H1 (cell line): Measurements from ENCODE around the gene AMZ1. TPM values are rescaled to one million over a fixed set of nuclear protein-coding genes. Genes with fewer than 3 reads are reported as not detected.

Experiments used
- ASH2L ChIP-seq: fragments of 200-600, 300-600 bp; sonication (generic); IDR thresholded peaks from one replicate; pipeline ENCODE4 v1.7.1; 2017; ENCODE audit warnings: low read length
- CHD1 ChIP-seq: IDR thresholded peaks from 2 replicates; pipeline ENCODE4 v1.6.1; 2012; ENCODE audit warnings: low read depth, low read length, improper control_type of control experiment
- CTBP2 ChIP-seq: IDR thresholded peaks from 2 replicates; pipeline ENCODE4 v1.7.0; 2011; ENCODE audit warnings: borderline replicate concordance, mild to moderate bottlenecking, moderate library complexity, mixed read lengths, low read length; ENCODE audit not compliant: insufficient read depth, insufficient read length
- EGR1 ChIP-seq: IDR thresholded peaks from 2 replicates; pipeline ENCODE4 v1.6.1; 2011; ENCODE audit warnings: low read depth, low read length, borderline replicate concordance
- GABPA ChIP-seq: IDR thresholded peaks from 2 replicates; pipeline ENCODE4 v1.6.1; 2011; ENCODE audit warnings: mild to moderate bottlenecking, low read length, moderate library complexity, borderline replicate concordance; ENCODE audit not compliant: insufficient read depth
- HDAC2 ChIP-seq, 2 experiments: fragments of 300-600 bp in 1 of 2; sonication (generic) in 1 of 2; IDR thresholded peaks; 2 replicates each; pipeline ENCODE4 v1.6.1; 2011 to 2012; ENCODE audit warnings: low read depth in 2 of 2, low read length in 2 of 2, mild to moderate bottlenecking in 2 of 2, moderate library complexity in 2 of 2, borderline replicate concordance in 1 of 2, inconsistent platforms in 1 of 2
- NRF1 ChIP-seq: IDR thresholded peaks from 2 replicates; pipeline ENCODE4 v1.6.1; 2011; ENCODE audit warnings: mild to moderate bottlenecking, low read depth, low read length, improper control_type of control experiment
- RXRA ChIP-seq: IDR thresholded peaks from 2 replicates; pipeline ENCODE4 v1.6.1; 2011; ENCODE audit warnings: low read depth, mild to moderate bottlenecking, low read length, moderate library complexity; ENCODE audit not compliant: insufficient read depth
- polyA plus RNA-seq, 7 experiments: library from polyadenylated mRNA; depleted of rRNA in 3 of 7; stranded (reverse) in 5 of 7; unstranded in 2 of 7; fragments of >200 nt in 5 of 7; fragments of 200-250 nt in 2 of 7; gene quantifications; 1 replicate in 5 of 7; 2 replicates in 1 of 7; 4 replicates in 1 of 7; pipeline versions ENCODE4 v1.2.1 to v1.2.3, GENCODE V29; 2011 to 2013; ENCODE audit warnings: missing spikeins in 2 of 7, mixed read lengths in 2 of 7
- total RNA-seq: library from RNA; stranded (reverse); fragmentation: NEBNext Ultra II Directional; extraction: Animal tissue kit (Norgen Biotek cat#: 25700); gene quantifications from 2 replicates; pipeline ENCODE4 v1.2.1, GENCODE V29; 2021

AMZ1 gene
- total and polyA plus RNA-seq, 2 of the 8 experiments (the other 6 are each of a cell fraction or from before 2014, with no cell fraction given): 0.59 to 1.4 TPM

DNA sequence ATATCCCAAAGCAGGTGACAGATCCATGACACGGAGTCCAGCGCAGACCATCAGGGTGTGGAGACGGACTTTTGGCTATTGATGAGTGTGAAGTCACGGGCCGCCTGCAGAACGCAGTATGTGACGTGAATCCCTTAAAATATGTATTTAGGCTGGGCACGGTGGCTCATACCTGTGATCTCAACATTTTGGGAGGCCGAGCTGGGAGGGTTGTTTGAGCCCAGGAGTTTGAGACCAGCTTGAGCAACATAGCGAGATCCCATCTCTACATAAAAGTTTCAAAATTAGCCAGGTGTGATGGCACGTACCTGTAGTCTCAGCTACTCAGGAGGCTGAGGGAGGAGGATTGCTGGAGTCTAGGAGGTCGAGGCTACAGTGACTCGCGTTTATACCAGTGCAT lies 1.9 kb upstream of the AMZ1 start (continued):
- no peak for TF ChIP-seq CTBP2
- TF ChIP-seq GABPA: no peak
- TF ChIP-seq EGR1: no peak
- TF ChIP-seq ASH2L: no peak
- TF ChIP-seq NRF1: no peak
- no peak for TF ChIP-seq HDAC2 (IDR thresholded peaks at IDR 0.05; ENCODE audit: borderline replicate concordance in 1 of 2, low read depth in 2 of 2, low read length in 2 of 2)
- no peak for TF ChIP-seq CHD1
- TF ChIP-seq RXRA: no peak
